Esophagus muscularis mucosa (tissue), 4 donors: ENCODE data around the gene PREX1. TPM values are rescaled to one million over a fixed set of nuclear protein-coding genes. Genes with fewer than 3 reads are reported as not detected.

Experiments
- DNase-seq: peaks from one replicate; pipeline ENCODE4 v3.0.0-alpha.2; 2017; ENCODE audit errors: extremely low spot score
- H3K27ac ChIP-seq, 4 donors: fragments of 200-600 bp; sonication (generic); replicated peaks in 1 of 4; 1 replicate in 3 of 4; 2 replicates in 1 of 4; pipeline ENCODE4 v1.5.1; 2016 to 2019; ENCODE audit warnings: mild to moderate bottlenecking in 1 of 4
- H3K27me3 ChIP-seq, 4 donors: fragments of 200-600 bp; sonication (generic); one replicate each; pipeline versions ENCODE4 v1.5.1 to v1.6.0; 2016 to 2019
- H3K36me3 ChIP-seq, 4 donors: fragments of 200-600 bp; sonication (generic); one replicate each; pipeline ENCODE4 v1.5.1; 2016 to 2019
- H3K4me1 ChIP-seq, 4 donors: fragments of 200-600 bp; sonication (generic); one replicate each; pipeline ENCODE4 v1.5.1; 2016 to 2019
- H3K4me3 ChIP-seq, 4 donors: fragments of 200-600 bp; sonication (generic); 1 replicate in 2 of 4; 2 replicates in 2 of 4; pipeline ENCODE4 v1.5.1; 2016 to 2019; ENCODE audit warnings: mild to moderate bottlenecking in 4 of 4, moderate library complexity in 1 of 4
- H3K9me3 ChIP-seq, 4 donors: fragments of 200-600 bp; sonication (generic); 1 replicate in 3 of 4; 2 replicates in 1 of 4; pipeline ENCODE4 v1.5.1; 2016 to 2019
- EP300 ChIP-seq: sonication (generic); formaldehyde crosslinking; IDR thresholded peaks from one replicate; pipeline ENCODE4 v1.6.1; 2017; ENCODE audit warnings: antibody characterized with exemption
- POLR2A ChIP-seq: fragments of 450-650 bp; IDR thresholded peaks from one replicate; pipeline ENCODE4 v1.6.1; 2017; ENCODE audit warnings: antibody characterized with exemption, moderate library complexity, mild to moderate bottlenecking, low read depth
- POLR2AphosphoS5 ChIP-seq, 2 donors: sonication (generic); formaldehyde crosslinking; IDR thresholded peaks; one replicate each; pipeline ENCODE4 v1.6.1; 2017; ENCODE audit warnings: antibody characterized with exemption in 2 of 2
- WGBS: methylation state at CpG from one replicate; pipeline ENCODE4 v1.1.5; 2018; 5-methylcytosine and 5-hydroxymethylcytosine counted together
- intact Hi-C: fragments of 100-400 bp; cut with DNase I; formaldehyde crosslinking; loops from one replicate; pipeline ENCODE4 v1.15.1; 2023
- total RNA-seq, 4 donors: library from RNA; depleted of rRNA; stranded (reverse); fragments of >200 nt; gene quantifications; one replicate each; pipeline versions ENCODE4 v1.1.0 to v1.2.1, GENCODE V29; 2016
- TF ChIP-seq, protein P1 (sequence below), 3 experiments: fragments of 200-600 bp in 2 of 3; fragments of 450-650 bp in 1 of 3; sonication (generic) in 2 of 3; IDR thresholded peaks; one replicate each; pipeline ENCODE4 v1.5.1; 2017 to 2019; ENCODE audit warnings: antibody characterized with exemption in 3 of 3, mild to moderate bottlenecking in 2 of 3, moderate library complexity in 1 of 3

Gene PREX1
- total RNA-seq, 4 donors from 2014 or later, result 20.8 to 37.1 (median 24.3) TPM

DNA sequence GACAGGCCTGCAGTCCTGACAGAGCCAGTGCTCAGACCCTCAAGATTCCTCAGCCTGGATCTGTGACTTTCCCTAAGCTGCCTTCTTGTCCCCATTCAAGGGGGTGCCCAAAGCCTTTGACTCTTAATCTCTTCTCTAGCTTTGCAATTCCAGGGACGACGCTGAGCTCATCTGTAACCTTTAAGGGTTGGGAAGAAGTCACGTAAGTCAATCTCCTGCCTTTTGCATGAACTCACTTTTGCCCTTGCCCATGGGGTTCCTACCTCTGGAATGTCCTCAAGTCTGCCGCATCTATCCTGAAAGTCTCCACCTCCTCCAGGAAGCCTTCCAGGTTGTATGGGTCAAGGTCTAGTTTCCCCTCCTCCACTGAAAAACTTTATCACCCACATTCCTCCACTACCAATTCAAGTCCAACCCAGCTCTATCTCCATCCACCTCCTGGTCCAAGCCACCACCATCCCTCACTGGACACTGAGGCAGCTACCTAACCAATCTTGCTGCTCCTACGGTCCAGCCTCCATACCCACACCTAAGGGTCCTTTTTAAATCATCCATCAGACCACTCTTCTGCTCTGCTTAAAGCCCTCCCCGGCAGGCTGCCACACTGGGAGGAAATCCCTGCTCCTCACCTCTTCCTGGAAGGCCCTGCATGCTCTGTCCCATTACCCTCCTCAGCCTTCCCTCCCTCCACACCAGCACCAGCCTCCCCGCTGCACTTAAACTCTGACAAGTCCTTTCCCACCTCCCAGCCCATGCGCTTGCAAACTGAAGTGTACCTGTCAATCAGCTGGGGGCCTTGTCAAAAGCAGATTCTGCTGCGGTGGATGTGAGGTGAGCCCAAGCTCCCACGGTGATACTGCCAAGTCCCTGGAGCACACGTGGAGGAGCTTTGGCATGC, 29.7 kb downstream of the PREX1 start:
- intact Hi-C loops, result no loop called here
- TF ChIP-seq EP300 (no peak), POLR2AphosphoS5 (IDR thresholded peaks at IDR 0.05) (no peak), POLR2A (no peak)
- TF ChIP-seq, protein P1, sequence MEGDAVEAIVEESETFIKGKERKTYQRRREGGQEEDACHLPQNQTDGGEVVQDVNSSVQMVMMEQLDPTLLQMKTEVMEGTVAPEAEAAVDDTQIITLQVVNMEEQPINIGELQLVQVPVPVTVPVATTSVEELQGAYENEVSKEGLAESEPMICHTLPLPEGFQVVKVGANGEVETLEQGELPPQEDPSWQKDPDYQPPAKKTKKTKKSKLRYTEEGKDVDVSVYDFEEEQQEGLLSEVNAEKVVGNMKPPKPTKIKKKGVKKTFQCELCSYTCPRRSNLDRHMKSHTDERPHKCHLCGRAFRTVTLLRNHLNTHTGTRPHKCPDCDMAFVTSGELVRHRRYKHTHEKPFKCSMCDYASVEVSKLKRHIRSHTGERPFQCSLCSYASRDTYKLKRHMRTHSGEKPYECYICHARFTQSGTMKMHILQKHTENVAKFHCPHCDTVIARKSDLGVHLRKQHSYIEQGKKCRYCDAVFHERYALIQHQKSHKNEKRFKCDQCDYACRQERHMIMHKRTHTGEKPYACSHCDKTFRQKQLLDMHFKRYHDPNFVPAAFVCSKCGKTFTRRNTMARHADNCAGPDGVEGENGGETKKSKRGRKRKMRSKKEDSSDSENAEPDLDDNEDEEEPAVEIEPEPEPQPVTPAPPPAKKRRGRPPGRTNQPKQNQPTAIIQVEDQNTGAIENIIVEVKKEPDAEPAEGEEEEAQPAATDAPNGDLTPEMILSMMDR (IDR thresholded peaks at IDR 0.05), result no peak
- Histone ChIP-seq H3K4me1 (peaks cover 12 to 26% (median 23%) of the 10 kb centered on the region in 4 donors), H3K27ac (no peak overlapping the region), H3K9me3 (no peaks in the 10 kb centered on the region), H3K4me3 (no peak overlapping the region), H3K27me3 (no peaks in the 10 kb centered on the region), H3K36me3 (no peaks in the 10 kb centered on the region)
- WGBS, result 84% methylated on average over 11 of the region's 11 CpGs
- DNase-seq, result no peak

DNA sequence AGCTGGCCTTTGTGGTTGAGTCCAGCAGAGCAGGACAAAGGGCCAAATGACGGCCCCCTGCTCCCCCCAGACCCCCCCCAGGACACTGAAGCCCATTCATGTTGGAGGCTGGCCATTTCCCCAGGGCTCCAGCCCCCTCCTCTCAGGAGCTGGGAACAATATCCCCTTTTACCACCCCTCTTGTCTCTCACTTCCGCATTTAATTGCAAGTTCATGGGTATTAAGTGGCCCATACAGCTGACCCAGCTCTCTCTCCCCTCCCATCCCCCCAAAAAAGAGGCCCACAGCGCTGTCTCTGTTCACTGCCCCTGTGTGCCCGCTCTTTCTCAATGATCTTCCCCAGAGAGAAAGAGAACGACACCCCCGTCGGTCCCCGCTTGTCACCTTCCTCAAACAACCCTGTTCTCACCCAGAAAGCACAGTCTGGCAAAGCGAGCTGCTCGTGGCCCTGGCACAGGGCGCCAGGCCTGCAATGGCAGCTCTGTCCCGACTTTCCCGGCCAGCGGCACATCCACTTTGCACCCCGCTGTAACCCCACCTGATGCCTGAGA, 30.4 kb downstream of the PREX1 start:
- Histone ChIP-seq H3K9me3 (no peaks in the 10 kb centered on the region), H3K4me3 (no peak overlapping the region), H3K27me3 (no peaks in the 10 kb centered on the region), H3K27ac (no peak overlapping the region), H3K4me1 (peaks cover 12 to 26% (median 23%) of the 10 kb centered on the region in 4 donors), H3K36me3 (no peaks in the 10 kb centered on the region)
- no peak for DNase-seq
- WGBS, result 82% methylated on average over 9 of the region's 15 CpGs
- intact Hi-C loops, result no loop called here
- TF ChIP-seq EP300, result no peak
- TF ChIP-seq POLR2AphosphoS5 (IDR thresholded peaks at IDR 0.05), result no peak
- no peak for TF ChIP-seq POLR2A
- TF ChIP-seq, protein P1 (IDR thresholded peaks at IDR 0.05), result no peak

DNA sequence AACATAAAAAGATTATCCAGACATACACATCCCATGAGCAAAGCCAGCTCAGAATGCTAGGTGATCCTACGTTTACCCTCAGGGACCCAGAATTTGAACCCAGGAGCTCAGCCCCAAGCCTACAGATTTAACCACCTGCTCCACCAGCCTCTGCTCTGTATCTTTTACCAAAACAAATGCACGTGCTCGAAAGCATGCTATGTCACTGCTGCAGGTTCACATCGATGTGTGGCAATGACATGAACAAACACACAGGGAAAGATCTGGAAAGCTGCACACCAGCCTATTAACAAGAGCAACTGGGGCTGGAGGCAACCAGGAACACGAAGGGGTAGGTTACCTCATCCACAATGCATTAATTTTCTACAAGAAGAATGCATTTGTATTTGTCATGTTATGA, 32.1 kb downstream of the PREX1 start:
- Histone ChIP-seq H3K4me1 (peaks cover 17 to 39% (median 34%) of the 10 kb centered on the region in 4 donors), H3K9me3 (no peaks in the 10 kb centered on the region), H3K27ac (no peak overlapping the region), H3K4me3 (no peak overlapping the region), H3K27me3 (no peaks in the 10 kb centered on the region), H3K36me3 (no peaks in the 10 kb centered on the region)
- no peak for TF ChIP-seq POLR2A
- TF ChIP-seq EP300, result no peak
- TF ChIP-seq, protein P1 (IDR thresholded peaks at IDR 0.05), result no peak
- TF ChIP-seq POLR2AphosphoS5 (IDR thresholded peaks at IDR 0.05), result no peak
- intact Hi-C loops, result no loop called here
- DNase-seq, result no peak
- WGBS, result 42% methylated on average over 5 of the region's 5 CpGs

DNA sequence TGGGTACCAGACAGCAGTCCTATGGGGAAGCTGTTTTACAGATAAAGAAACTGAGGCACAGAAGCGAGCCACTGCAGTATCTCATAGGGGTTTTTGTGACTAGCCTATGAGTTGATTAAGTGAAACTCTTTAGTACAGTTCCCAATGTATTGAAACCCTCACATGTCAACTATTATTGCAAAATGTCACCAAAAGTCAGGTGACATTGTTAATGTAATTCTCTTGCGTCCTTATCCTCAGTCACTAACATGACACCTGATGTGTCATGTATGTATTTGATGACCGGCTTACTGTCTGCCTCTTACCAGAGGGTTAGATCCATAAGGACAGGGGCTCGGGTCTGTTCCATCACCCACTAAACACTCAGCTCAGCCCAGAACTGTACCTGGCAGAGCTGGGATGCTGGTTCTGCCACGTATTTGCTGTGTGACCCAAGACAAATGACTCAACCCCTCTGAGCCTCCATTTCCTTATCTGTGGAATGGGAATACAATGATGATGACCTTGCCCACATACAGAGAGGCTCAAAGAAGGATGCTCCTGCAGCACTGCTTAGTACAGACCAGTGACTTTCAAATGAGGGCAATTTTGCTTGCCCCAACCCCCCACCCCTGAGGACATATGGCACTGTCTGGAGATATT, 32.9 kb downstream of the PREX1 start:
- Histone ChIP-seq H3K27me3 (no peaks in the 10 kb centered on the region), H3K4me3 (no peak overlapping the region), H3K9me3 (no peaks in the 10 kb centered on the region), H3K27ac (no peak overlapping the region), H3K36me3 (no peaks in the 10 kb centered on the region), H3K4me1 (peaks cover 17 to 46% (median 39%) of the 10 kb centered on the region in 4 donors)
- no peak for DNase-seq
- intact Hi-C loops, result no loop called here
- 84% methylated on average over 5 of the region's 5 CpGs for WGBS
- TF ChIP-seq, protein P1 (IDR thresholded peaks at IDR 0.05), result no peak
- TF ChIP-seq POLR2A, result no peak
- no peak for TF ChIP-seq EP300
- TF ChIP-seq POLR2AphosphoS5 (IDR thresholded peaks at IDR 0.05), result no peak
